Astrocyte of the cerebellum (primary cell): ENCODE data around the gene MEAF6.

Experiments used
- DNase-seq: peaks from one replicate; pipeline ENCODE4 v3.0.0-alpha.2; 2011; ENCODE audit warnings: low read depth
- H3K4me3 ChIP-seq: 2 replicates; pipeline ENCODE4 v1.5.1; 2011; ENCODE audit warnings: mild to moderate bottlenecking, low read depth, low read length, moderate library complexity
- in situ Hi-C: cut with HindIII; loops from 2 replicates; pipeline ENCODE4 v1.10.0; 2017; ENCODE audit warnings: low sequenced_read_pairs
- TF ChIP-seq, protein P1 (sequence below): IDR thresholded peaks from 2 replicates; pipeline ENCODE4 v1.5.1; 2012; ENCODE audit warnings: low read length, low read depth, moderate library complexity, mild to moderate bottlenecking; ENCODE audit errors: missing control alignments

The MEAF6 gene

DNA sequence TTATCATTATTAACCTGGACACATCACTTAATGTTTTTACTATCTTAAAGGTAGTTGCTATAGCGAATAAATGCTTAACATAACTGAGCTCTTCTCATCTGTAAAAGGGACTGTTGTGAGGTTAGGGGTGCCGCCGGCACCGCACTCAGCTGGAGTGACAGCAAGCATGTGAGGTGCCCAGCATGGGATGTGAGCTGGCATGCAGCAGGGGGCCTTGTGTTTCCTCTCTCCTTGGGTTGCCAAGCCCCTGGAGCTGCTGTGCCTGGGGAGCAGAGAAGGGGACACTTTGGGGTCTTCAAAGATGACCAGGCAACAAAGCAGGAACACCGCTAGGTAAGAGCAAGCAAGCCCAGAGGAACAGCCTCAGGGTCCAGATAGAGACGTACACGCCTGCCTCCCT is 42.3 kb downstream of the MEAF6 start:
- in situ Hi-C loops: no loop called here
- no peak for DNase-seq
- H3K4me3 ChIP-seq: no peak overlapping the region
- TF ChIP-seq, protein P1, sequence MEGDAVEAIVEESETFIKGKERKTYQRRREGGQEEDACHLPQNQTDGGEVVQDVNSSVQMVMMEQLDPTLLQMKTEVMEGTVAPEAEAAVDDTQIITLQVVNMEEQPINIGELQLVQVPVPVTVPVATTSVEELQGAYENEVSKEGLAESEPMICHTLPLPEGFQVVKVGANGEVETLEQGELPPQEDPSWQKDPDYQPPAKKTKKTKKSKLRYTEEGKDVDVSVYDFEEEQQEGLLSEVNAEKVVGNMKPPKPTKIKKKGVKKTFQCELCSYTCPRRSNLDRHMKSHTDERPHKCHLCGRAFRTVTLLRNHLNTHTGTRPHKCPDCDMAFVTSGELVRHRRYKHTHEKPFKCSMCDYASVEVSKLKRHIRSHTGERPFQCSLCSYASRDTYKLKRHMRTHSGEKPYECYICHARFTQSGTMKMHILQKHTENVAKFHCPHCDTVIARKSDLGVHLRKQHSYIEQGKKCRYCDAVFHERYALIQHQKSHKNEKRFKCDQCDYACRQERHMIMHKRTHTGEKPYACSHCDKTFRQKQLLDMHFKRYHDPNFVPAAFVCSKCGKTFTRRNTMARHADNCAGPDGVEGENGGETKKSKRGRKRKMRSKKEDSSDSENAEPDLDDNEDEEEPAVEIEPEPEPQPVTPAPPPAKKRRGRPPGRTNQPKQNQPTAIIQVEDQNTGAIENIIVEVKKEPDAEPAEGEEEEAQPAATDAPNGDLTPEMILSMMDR: no peak

DNA sequence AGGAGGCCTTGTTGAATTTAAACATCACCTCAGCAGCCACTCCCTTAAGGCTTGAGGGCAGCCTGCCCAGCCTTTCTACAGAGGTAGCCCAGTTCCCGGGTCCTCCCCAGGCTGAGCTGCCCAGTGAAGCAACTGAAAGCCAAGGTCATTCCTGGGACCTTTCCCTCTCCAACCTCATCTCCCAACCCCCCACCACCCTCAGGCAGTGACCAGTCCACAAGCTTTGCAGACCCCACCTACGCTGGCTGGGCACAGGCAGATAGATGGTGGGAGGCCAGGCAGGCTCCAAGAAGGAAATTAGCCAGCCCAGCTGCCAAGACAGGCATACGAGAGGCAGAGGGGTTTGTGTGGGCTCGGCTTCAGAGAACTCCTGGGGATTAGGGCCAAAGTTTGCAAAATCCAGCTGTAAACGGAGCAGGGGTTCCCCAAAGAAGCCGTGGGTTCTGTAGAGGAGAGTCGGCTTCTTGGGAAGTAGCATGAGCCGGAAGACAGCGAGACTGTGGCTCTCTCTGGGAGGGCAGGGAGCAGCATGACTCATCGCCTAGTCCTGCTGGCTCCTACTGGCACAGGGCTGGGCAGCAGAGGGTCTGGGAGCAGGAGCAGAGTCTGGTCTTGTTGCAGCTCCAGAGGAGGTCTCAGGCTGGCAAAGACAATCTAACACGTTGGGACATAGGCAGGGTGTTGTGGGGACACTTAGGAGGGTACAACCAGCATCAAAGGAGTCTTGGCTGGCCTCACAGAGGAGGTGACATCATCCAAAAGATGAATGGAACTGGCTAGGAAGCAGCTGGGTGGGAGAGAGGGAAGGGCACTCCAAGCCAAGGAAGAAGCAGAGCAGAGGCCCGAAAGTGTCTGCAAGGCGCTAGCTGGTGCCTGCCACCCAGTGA is 43.0 kb downstream of the MEAF6 start:
- TF ChIP-seq, protein P1: no peak
- peak; percentile 82 for DNase-seq
- H3K4me3 ChIP-seq: peak overlapping the region; percentile 18
- in situ Hi-C loops: no loop called here

DNA sequence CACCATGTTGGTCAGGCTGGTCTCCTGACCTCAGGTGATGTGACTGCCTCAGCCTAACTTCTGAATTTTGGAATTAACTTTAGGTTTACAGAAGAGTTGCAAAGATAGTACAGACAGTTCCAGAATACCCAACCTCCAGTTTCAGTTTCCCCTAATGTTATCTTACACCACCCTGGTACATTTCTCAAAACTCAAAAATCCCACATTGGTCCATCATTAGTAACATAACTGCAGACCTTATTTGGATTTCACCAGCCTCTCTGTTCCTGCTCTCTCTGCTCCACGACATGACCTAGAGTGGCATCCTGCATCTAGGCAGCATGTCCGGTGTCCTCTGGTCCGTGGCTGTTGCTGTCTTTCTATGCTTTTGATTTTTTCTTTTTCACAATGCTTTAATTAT is 45.2 kb downstream of the MEAF6 start:
- TF ChIP-seq, protein P1: no peak
- in situ Hi-C loops: no loop called here
- H3K4me3 ChIP-seq: no peak overlapping the region
- DNase-seq: no peak

DNA sequence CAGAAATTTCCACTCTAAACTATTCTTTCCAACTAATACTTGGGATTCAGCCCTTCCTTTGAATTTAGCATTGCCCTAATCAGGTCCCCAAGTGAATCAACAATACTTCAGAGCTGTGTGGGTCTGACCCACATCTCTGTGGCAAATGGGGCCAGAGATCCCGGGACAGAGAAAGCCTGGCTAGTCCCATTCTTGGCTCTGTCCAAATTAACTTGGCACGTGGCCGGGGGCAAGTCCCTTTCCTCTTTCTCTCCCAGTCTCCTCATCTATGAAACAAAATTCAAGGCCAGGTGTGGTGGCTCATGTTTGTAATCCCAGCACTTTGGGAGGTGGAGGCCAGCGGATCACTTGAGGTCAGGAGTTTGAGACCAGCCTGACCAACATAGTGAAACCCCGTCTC is 46.5 kb downstream of the MEAF6 start:
- TF ChIP-seq, protein P1: no peak
- no peak for DNase-seq
- in situ Hi-C loops: no loop called here
- no peak overlapping the region for H3K4me3 ChIP-seq

DNA sequence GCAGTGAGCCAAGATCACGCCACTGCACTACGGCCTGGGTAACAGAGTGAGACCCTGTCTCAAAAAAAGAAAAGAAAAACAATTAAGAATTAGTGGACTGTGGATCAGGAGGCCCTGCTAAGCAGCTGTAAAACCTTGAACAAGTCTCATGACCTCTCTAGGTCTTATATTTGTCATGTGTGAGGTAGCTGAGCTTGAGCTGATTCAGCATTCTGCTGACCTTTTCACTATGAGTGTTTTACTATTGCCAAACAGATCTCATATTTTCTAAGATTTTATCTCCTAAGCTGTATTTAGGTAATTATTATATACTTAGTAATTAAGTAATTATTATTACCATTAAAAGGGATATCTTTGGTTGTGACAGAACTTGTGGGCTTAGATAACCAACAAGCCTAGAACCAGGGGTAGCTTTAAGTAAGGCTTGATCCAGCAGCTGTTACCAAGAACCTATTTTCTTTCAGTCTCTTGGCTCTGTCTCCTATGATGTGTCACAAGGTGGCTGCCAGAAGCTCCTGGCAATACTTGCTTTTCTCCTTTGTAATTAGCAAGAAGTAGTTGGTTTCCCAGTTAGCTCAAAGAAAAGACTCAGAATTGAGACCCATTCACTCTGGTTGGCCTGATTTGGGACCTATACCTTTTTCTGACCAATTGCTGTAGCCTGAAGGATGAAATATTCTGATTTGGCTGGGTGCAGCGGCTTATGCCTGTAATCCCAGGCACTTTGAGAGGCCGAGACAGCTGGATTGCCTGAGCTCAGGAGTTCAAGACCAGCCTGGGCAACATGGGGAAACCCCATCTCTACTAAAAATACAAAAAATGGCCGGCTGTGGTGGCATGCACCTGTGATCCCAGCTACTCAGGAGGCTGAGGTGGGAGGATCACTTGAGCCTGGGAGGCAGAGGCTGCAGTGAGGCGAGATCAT is 48.7 kb downstream of the MEAF6 start:
- TF ChIP-seq, protein P1: no peak
- no peak for DNase-seq
- no peak overlapping the region for H3K4me3 ChIP-seq
- in situ Hi-C loops: no loop called here

DNA sequence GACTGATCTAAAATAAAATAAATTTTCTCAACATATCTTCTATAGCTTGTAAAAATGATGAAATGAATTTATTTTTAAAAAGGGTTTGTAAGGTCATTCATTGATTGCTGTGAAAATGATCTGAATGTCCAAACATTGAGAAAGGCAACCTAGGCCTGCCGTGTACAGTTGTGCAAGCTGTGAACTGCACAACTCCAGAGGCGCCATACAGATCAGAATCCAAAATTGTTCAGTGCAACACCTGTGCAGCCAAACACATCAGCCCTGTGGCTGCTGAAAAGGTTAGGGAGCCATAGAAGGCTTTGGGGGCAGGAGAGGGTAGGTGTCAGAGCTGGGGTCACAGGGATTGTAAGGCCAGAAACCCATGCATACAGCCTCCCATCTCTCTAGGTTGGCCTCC is 50.1 kb downstream of the MEAF6 start:
- no peak overlapping the region for H3K4me3 ChIP-seq
- TF ChIP-seq, protein P1: no peak
- in situ Hi-C loops: no loop called here
- no peak for DNase-seq
